OCI-LY7 (cell line): Measurements from ENCODE around the gene CCDC134. TPM values are rescaled to one million over a fixed set of nuclear protein-coding genes. Genes with fewer than 3 reads are reported as not detected.

Experiments used
- BruUV-seq: library from RNA; stranded (reverse); fragments of 400-500 nt; replicated peaks from 2 replicates; lab custom pipeline; 2021; lab: Mats Ljungman, UMichigan
- CTCF ChIA-PET: fragments of 300-600 bp; sonication (Branson Sonifier 250); formaldehyde crosslinking; loops from one replicate; lab custom pipeline; 2022; ENCODE audit warnings: antibody characterized with exemption; ENCODE audit not compliant: unreplicated experiment; lab: Charles Lee
- POLR2A ChIA-PET: fragments of 300-600 bp; sonication (Branson Sonifier 250); formaldehyde crosslinking; loops from one replicate; lab custom pipeline; 2022; ENCODE audit warnings: antibody characterized with exemption; lab: Charles Lee
- DNase-seq: peaks from one replicate; pipeline ENCODE4 v3.0.0-alpha.2; 2015; ENCODE audit warnings: low spot score
- H2AFZ ChIP-seq: fragments of 200-600 bp; sonication (generic), shearing (Covaris generic); 2 replicates; pipeline ENCODE4 v1.6.1; 2014; ENCODE audit warnings: mild to moderate bottlenecking, antibody characterized with exemption, low read length, moderate library complexity
- H3K27ac ChIP-seq: fragments of 200-600 bp; sonication (generic); 2 replicates; pipeline ENCODE4 v1.5.1; 2014; ENCODE audit warnings: mixed run types, low read depth, mild to moderate bottlenecking, moderate library complexity, low read length, inconsistent platforms; ENCODE audit not compliant: poor library complexity, severe bottlenecking
- H3K36me3 ChIP-seq: fragments of 200-600 bp; sonication (generic); 2 replicates; pipeline ENCODE4 v1.6.1; 2014; ENCODE audit warnings: mild to moderate bottlenecking, antibody characterized with exemption, low read length, moderate library complexity, mixed read lengths; ENCODE audit not compliant: insufficient read depth
- H3K4me1 ChIP-seq: fragments of 200-600 bp; sonication (generic); 2 replicates; pipeline ENCODE4 v1.5.1; 2014; ENCODE audit warnings: mild to moderate bottlenecking, low read length; ENCODE audit not compliant: insufficient read depth, poor library complexity, severe bottlenecking
- H3K4me2 ChIP-seq: fragments of 200-600 bp; sonication (generic); 2 replicates; pipeline ENCODE4 v1.6.1; 2014; ENCODE audit warnings: mild to moderate bottlenecking, low read length
- H3K4me3 ChIP-seq: fragments of 200-600 bp; sonication (generic); 2 replicates; pipeline ENCODE4 v1.5.1; 2014; ENCODE audit warnings: mild to moderate bottlenecking, low read depth, low read length; ENCODE audit not compliant: poor library complexity, severe bottlenecking
- H3K79me2 ChIP-seq: fragments of 200-600 bp; sonication (generic); 2 replicates; pipeline ENCODE4 v1.6.1; 2016; ENCODE audit warnings: low read depth, mild to moderate bottlenecking, low read length, moderate library complexity, mixed read lengths; ENCODE audit not compliant: insufficient read depth
- H3K9me2 ChIP-seq: fragments of 200-600 bp; sonication (generic); 2 replicates; pipeline ENCODE4 v1.6.1; 2016; ENCODE audit warnings: mild to moderate bottlenecking, low read length, mixed read lengths; ENCODE audit not compliant: insufficient read depth
- H3K9me3 ChIP-seq: fragments of 200-600 bp; sonication (generic); 2 replicates; pipeline ENCODE4 v1.6.1; 2014; ENCODE audit warnings: mild to moderate bottlenecking, mixed run types, low read length, mixed read lengths
- H4K20me1 ChIP-seq: fragments of 200-600 bp; sonication (generic); 2 replicates; pipeline ENCODE4 v1.6.1; 2014; ENCODE audit warnings: mild to moderate bottlenecking, antibody characterized with exemption, low read length, moderate library complexity, mixed read lengths; ENCODE audit not compliant: insufficient read depth
- EZH2phosphoT487 ChIP-seq: fragments of 200-600 bp; sonication (generic); IDR thresholded peaks from 2 replicates; pipeline ENCODE4 v1.6.1; 2018; ENCODE audit warnings: low read depth, borderline replicate concordance, mild to moderate bottlenecking, mixed run types, antibody characterized with exemption, low read length, moderate library complexity, mixed read lengths
- intact Hi-C: fragments of 100-400 bp; cut with micrococcal nuclease; formaldehyde crosslinking; loops from one replicate; pipeline ENCODE4 v1.10.0; 2022; ENCODE audit not compliant: unreplicated experiment
- total RNA-seq, 2 experiments: library from RNA; depleted of rRNA in 1 of 2; stranded (reverse); fragments of >200 nt in 1 of 2; shearing (Covaris generic) in 1 of 2; gene quantifications; 2 replicates each; pipeline ENCODE4 v1.2.3, GENCODE V29; 2014 to 2022
- TF ChIP-seq, protein P1 (sequence below): fragments of 200-600 bp; sonication (generic); conservative IDR thresholded peaks from 2 replicates; pipeline ENCODE4 v1.5.1; 2014; ENCODE audit warnings: mild to moderate bottlenecking, antibody characterized with exemption, low read length, moderate library complexity, mixed read lengths

CCDC134 gene
- total RNA-seq, 2 experiments from 2014 or later = 17.3 to 23.8 TPM

DNA sequence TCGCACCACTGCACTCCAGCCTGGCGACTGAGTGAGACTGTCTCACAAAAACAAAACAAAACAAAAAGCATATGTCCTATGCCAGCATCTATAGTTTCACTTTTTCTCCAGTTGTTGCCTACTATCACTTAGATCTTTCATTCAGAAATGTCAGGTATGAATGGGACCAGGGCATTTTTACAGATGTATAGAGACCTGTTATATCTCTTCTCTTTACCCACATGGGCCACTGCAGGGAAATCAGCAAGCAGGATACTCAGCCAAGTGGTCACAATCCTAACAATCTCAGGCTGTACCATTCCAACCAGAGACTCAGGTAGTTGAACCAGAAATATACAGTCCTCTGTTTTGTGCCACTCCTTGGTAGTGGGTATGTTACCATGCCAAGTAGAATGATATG is 16.4 kb downstream of the CCDC134 start:
- ChIA-PET POLR2A (no interaction called here), CTCF (no interaction called here)
- BruUV-seq = no TSS peak

DNA sequence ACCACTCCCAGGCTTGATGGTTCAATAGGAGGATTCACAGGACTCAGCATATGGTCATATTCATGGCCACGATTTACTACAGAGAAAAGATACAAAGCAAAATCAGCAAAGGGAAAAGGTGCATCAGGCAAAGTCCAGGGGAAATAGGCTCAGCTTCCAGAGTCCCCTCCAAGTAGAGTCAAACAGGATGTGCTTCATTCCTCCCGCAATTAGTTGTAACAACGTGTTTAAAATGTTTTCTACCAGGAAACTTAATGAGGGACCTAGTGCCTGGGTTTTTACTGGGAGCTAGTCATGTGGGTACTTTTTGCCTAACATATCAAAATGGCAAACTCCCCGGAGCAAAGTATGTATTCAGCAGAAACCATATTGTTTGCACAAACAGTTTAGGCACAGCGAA is 17.5 kb downstream of the CCDC134 start:
- no peaks in the 10 kb centered on the region for H4K20me1 ChIP-seq
- H3K4me3 ChIP-seq = no peak overlapping the region
- H3K4me1 ChIP-seq = no peaks in the 10 kb centered on the region
- ChIA-PET POLR2A (no interaction called here), CTCF (no interaction called here)
- no peaks in the 10 kb centered on the region for H3K9me3 ChIP-seq
- no peak for DNase-seq
- TF ChIP-seq, protein P1, sequence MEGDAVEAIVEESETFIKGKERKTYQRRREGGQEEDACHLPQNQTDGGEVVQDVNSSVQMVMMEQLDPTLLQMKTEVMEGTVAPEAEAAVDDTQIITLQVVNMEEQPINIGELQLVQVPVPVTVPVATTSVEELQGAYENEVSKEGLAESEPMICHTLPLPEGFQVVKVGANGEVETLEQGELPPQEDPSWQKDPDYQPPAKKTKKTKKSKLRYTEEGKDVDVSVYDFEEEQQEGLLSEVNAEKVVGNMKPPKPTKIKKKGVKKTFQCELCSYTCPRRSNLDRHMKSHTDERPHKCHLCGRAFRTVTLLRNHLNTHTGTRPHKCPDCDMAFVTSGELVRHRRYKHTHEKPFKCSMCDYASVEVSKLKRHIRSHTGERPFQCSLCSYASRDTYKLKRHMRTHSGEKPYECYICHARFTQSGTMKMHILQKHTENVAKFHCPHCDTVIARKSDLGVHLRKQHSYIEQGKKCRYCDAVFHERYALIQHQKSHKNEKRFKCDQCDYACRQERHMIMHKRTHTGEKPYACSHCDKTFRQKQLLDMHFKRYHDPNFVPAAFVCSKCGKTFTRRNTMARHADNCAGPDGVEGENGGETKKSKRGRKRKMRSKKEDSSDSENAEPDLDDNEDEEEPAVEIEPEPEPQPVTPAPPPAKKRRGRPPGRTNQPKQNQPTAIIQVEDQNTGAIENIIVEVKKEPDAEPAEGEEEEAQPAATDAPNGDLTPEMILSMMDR = no peak
- no peak for TF ChIP-seq EZH2phosphoT487
- peaks cover 20% of the 10 kb centered on the region; the same call in 1 of the 2 replicates for H3K36me3 ChIP-seq
- H2AFZ ChIP-seq = no peak overlapping the region
- no peak overlapping the region for H3K27ac ChIP-seq
- H3K79me2 ChIP-seq = no peaks in the 10 kb centered on the region
- intact Hi-C loops = no loop called here
- BruUV-seq = no TSS peak
- no peak overlapping the region for H3K4me2 ChIP-seq
- no peaks in the 10 kb centered on the region for H3K9me2 ChIP-seq

More for the DNA sequence above, 16.4 kb downstream of the CCDC134 start:
- H3K36me3 ChIP-seq = peaks cover 24% of the 10 kb centered on the region; the same call in 1 of the 2 replicates
- H3K79me2 ChIP-seq = no peaks in the 10 kb centered on the region
- no peak overlapping the region for H3K4me2 ChIP-seq
- H3K4me1 ChIP-seq = no peaks in the 10 kb centered on the region
- H2AFZ ChIP-seq = no peak overlapping the region
- DNase-seq = no peak
- H4K20me1 ChIP-seq = no peaks in the 10 kb centered on the region
- no peak overlapping the region for H3K4me3 ChIP-seq
- TF ChIP-seq EZH2phosphoT487 = no peak
- TF ChIP-seq, protein P1 = no peak
- H3K9me3 ChIP-seq = no peaks in the 10 kb centered on the region
- no peaks in the 10 kb centered on the region for H3K9me2 ChIP-seq
- H3K27ac ChIP-seq = no peak overlapping the region
- intact Hi-C loops = no loop called here

DNA sequence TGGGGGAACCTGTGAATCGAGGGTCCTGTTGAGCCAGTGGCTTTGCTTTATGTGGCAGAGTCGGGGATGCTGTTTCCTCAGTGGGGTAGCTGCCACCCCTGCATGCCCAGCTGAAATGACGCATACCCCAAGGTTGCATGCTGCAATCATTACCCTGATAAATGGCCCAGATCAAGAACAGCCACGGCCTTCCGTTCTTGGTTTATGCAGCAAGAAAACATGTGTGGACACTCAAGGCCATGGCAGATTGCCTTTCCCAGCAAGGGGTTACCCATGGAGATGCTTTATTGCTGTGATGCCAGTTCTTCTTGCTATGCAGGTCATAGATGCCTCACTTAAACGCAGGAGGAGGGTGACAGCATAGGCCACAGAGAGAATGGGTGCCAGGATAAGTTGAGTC is 18.1 kb downstream of the CCDC134 start:
- no peak for DNase-seq

More for the DNA sequence above, 18.1 kb downstream of the CCDC134 start:
- Histone ChIP-seq H3K27ac (no peak overlapping the region), H3K9me2 (no peaks in the 10 kb centered on the region), H4K20me1 (no peaks in the 10 kb centered on the region), H3K9me3 (no peaks in the 10 kb centered on the region), H3K4me2 (no peak overlapping the region), H3K4me3 (no peak overlapping the region), H2AFZ (no peak overlapping the region), H3K79me2 (no peaks in the 10 kb centered on the region), H3K4me1 (no peaks in the 10 kb centered on the region), H3K36me3 (peaks cover 18% of the 10 kb centered on the region; the same call in 1 of the 2 replicates)
- BruUV-seq = no TSS peak
- TF ChIP-seq EZH2phosphoT487 = no peak
- TF ChIP-seq, protein P1 = no peak
- CTCF ChIA-PET = no interaction called here
- POLR2A ChIA-PET = no interaction called here
- intact Hi-C loops = no loop called here
